Measurements from ENCODE around the gene PPP1R14D.

Gene PPP1R14D

GRCh38 chr15:40819048-40819447 is 9.5 kb downstream of the PPP1R14D start:
- no peak for DNase-seq (ENCODE audit: low read depth)

- no peak for DNase-seq (ENCODE audit: low read depth)
Observed at GRCh38 chr15:40815042-40815698, 13.3 kb downstream of the PPP1R14D start.

DNA sequence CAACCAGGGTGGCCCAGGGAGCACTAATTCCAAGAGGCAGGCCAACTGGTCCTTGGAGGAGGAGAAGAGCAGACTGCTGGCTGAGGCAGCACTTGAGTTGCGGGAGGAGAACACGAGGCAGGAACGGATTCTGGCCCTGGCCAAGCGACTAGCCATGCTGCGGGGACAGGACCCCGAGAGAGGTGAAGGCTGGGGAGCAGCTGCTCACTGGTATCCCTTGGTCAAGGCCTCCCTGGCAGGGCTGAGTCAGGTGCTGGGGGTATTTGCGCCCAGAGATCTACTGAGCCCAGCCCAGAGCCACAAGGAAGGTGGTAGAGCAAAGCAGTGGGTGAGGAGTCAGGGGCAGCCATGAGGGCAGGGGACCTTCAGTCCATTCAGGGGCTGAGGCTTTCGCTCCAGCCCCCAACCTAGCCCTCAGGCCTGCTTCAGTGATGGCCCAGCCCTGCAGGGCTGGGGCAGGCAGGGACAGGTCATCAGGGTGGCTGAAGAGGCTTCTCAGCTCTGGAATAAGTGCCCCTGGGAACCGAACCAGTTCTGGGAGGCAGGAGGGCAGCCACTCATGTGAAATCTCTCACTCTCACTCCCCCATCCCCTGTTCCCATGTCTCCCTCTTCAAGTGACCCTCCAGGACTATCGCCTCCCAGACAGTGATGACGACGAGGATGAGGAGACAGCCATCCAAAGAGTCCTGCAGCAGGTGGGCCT is 15.6 kb downstream of the PPP1R14D start:
- no peak for DNase-seq (ENCODE audit: low read depth)

DNA sequence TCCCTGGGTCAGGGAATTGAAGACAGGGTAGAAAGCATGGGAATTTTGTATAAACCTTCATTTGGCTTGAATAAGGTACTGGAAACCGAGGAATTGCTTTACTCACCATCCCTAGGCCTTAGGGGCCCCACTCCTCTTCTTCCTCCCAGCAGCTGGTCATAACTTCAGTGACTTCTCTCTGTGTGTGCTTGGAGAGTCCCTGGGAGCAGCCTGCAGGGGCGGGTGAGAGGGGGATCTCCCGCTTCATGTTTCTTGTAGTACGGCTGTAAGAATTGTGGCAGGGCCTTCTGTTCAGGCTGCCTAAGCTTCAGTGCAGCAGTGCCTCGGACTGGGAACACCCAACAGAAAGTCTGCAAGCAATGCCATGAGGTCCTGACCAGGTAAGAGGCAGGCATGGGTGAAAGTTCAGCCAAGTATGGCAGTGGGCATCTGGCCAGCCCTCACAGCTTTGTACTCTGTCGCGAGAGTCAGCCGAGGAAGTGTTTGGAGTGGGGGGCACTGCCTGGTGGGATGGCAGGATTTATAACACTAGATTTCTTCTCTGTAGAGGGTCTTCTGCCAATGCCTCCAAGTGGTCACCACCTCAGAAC is 19.6 kb downstream of the PPP1R14D start:
- DNase-seq (ENCODE audit: low read depth), result no peak

DNA sequence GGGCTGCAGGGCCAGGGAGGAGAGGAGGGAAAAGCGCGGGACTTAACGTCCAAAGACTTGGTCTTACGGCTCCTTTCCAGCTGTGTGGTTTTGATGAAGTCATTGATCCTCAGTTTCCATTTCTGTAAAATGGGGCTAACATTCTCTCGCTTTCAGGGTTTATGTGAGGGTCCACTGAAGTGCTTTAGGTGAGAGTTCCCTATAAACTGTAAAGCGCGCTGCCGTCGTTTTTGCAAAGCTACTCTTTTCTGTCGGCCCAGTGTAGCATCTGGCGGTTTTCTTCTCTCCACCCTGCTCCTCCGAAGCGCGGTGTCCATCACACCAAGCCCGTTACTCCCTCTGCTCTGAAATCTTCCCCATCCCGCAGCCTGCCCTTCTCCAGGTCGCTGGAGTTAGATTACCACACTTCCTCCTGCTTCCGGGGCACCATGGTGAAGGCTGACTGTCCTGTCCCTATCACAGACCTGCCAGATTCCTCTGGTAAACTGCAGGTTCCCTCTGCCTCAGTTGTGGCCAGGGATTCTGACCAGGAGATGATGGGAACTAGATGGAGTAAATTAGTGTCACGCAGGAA is 20.5 kb downstream of the PPP1R14D start:
- peak; percentile 43 for DNase-seq (ENCODE audit: low read depth)

- peak; percentile 98 for DNase-seq (ENCODE audit: low read depth)
Observed at GRCh38 chr15:40807028-40807887, 21.2 kb downstream of the PPP1R14D start, which contains the start of the genes DNAJC17 and ZFYVE19. DNAJC17 (minus strand) TSS chr15:40807473; CDS start chr15:40807446, 27 bp downstream. ZFYVE19 (plus strand) TSS chr15:40807089; CDS start chr15:40807590, 501 bp downstream.

DNA sequence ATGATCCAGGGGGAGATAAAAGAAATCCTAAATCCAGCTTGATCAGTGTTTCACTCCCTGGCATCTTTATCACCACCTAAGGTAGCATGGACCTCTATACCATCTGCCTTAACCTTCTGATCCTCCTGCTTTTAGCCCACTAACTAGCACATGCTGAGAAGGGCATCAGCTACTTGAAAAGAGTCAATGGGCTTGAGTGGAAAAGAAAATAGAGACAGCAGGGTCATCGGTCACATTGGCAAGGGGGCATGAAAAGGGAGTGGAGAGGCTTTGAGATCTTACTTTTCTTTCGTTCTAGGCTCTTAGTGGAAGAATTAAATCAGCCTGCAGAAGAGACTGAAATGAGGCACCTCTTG is 21.9 kb downstream of the PPP1R14D start:
- DNase-seq (ENCODE audit: low read depth), result no peak

DNA sequence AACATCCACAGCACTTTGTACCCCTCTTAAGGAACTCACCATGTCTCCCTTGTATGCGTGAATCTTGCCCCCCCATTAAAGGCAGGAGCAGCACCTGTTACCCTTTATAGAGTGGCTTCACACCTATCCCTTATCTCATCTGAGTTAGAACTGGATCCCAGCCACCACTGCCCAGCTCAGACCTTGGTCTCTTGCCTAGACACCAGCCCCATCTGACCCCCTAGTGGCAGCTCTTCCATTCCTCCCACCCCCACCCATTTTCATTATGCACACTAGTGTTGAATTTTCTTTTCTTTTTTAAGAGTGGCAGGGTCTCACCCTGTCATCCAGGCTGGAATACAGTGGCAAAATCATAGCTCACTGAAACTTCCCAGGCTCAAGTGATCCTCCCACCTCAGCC is 24.8 kb downstream of the PPP1R14D start:
- no peak for DNase-seq (ENCODE audit: low read depth)

GRCh38 chr15:40803076-40803475 is 25.4 kb downstream of the PPP1R14D start:
- DNase-seq (ENCODE audit: low read depth), result no peak

DNA sequence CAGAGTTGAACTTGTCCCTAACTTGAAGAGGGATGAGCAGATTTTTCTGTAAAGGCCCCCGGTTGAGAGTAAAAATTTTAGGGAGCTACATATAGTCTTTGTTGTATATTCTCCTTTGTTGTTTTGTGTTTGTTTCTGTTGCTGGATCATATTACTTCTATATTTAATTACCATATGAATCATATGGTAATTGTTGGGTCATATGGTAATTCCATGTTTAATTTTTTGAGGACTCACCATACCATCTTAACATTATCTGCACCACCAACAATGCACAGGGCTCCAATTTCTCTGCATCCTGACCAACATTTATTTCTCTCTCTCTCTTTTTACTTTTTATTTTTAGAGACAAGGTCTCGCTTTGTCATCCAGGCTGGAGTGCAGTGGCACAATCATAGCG is 29.0 kb downstream of the PPP1R14D start:
- DNase-seq (ENCODE audit: low read depth), result no peak

GRCh38 chr15:40796512-40796911 is 32.0 kb downstream of the PPP1R14D start:
- no peak for DNase-seq (ENCODE audit: low read depth)

- DNase-seq (ENCODE audit: low read depth), result no peak
Observed at GRCh38 chr15:40796041-40796440, 32.5 kb downstream of the PPP1R14D start.

- DNase-seq (ENCODE audit: low read depth), result peak; percentile 95
Observed at GRCh38 chr15:40793216-40793989, 35.1 kb downstream of the PPP1R14D start.

DNA sequence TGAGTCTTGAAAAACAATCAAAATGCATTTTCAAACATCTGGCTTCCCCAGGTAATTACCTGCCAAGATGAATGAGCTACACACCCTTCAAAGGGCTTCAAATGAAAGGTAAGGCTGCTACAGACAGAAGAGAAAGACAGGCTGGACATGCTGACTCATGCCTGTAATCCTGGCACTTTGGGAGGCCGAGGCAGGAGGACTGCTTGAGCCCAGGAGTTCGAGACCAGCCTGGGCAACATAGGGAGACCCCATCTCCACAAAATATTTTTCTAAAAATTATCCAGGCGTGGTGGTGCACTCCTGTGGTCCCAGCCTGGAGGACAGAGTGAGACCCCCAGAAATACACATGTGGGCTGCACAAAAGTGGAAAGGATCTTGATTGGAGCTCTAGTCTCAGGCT is 36.1 kb downstream of the PPP1R14D start:
- no peak for DNase-seq (ENCODE audit: low read depth)

GRCh38 chr15:40790718-40791117 is 37.8 kb downstream of the PPP1R14D start:
- DNase-seq (ENCODE audit: low read depth), result peak; percentile 22

DNA sequence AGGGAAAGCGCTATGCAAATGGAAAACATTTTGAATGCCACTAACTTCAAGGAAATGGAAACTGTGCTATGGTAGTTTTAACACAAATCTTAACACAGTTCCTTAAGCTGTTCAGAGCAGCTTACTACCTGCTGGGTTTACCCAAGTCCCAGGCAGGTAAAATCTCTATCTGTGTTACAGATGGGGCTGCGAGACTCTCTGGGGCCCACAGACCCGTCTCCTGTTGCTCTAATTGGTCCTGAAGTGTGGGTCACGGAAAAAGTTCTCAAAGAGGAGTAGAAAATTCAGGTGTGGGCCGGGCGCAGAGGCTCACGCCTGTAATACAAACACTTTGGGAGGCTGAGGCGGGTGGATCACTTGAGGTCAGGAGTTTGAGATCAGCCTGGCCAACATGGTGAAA is 38.5 kb downstream of the PPP1R14D start:
- no peak for DNase-seq (ENCODE audit: low read depth)

GRCh38 chr15:40789119-40789518 is 39.4 kb downstream of the PPP1R14D start:
- DNase-seq (ENCODE audit: low read depth), result no peak

DNA sequence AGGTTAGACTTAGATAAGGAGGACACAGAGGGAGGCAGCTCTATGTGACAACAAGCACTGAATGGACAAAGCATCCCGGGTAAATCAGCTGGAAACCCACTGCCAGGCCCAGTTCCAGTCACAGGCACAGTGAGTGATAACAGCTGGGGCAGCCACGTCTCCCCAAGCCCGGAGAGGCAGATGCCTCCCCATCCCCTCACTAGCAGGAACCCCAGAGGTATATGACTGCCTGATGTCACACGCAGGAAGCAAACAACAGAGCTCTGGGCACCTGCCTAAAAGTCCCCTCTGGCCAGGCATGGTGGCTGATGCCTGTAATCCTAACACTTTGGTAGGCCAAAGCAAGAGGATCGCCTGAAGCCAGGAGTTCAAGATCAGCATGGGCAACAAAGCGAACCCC is 40.5 kb downstream of the PPP1R14D start:
- no peak for DNase-seq (ENCODE audit: low read depth)

DNA sequence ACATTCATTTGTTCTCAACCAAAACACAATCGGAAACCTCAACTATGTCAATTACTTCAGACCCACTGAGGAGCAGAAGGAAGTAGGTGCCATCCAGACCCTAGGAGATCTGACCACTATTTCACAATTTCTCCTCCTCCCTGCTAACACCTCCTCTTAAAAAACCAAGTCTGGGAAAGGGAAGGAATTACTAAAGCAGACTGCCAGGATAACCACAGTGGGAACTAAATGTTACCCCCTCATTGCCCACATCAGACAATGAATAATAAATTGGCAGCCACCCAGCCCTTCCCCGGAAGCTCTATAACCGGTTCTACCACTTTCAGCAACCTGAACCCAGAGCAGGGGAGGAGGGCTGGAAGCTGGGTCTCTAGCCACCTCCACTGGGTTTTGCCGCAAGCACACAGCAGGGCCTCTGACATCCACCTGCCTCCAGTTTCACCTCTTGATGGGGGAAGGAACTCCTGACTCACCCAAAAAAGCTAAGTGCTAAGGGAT is 41.1 kb downstream of the PPP1R14D start:
- peak; percentile 75 for DNase-seq (ENCODE audit: low read depth)

- DNase-seq (ENCODE audit: low read depth), result no peak
Observed at GRCh38 chr15:40785814-40786213, 42.7 kb downstream of the PPP1R14D start.

GRCh38 chr15:40785164-40785563 is 43.3 kb downstream of the PPP1R14D start:
- DNase-seq (ENCODE audit: low read depth), result no peak

Data from ELR (cell line).